GM12892 (cell line): ENCODE measurements around the gene GPR39.

ENCODE experiments used
- POLR2A ChIP-seq: IDR thresholded peaks from 2 replicates; pipeline ENCODE4 v1.6.1; 2011; ENCODE audit warnings: low read depth, low read length, control low read depth
- TAF1 ChIP-seq: IDR thresholded peaks from 2 replicates; pipeline ENCODE4 v1.6.1; 2011; ENCODE audit warnings: low read depth, mild to moderate bottlenecking, control low read depth, low read length, borderline replicate concordance

GRCh38 chr2:132477436-132477835 is 60.8 kb downstream of the GPR39 start:
- TF ChIP-seq POLR2A (no peak), TAF1 (no peak)
